ENCODE measurements around the gene PAX5. TPM values are rescaled to one million over a fixed set of nuclear protein-coding genes. Genes with fewer than 3 reads are reported as not detected.

The PAX5 gene
- total RNA-seq, 1 donor from 2014 or later = 0.18 TPM

GRCh38 chr9:36876056-36876455 lies 158.0 kb downstream of the PAX5 start:
- no peak for TF ChIP-seq CTCF (IDR thresholded peaks at IDR 0.05)
- no peak overlapping the region for H3K27ac ChIP-seq
- no peaks in the 10 kb centered on the region for H3K9me3 ChIP-seq
- no peaks in the 10 kb centered on the region for H3K27me3 ChIP-seq (ENCODE audit: low read depth)
- no peak overlapping the region for H3K4me3 ChIP-seq
- H3K36me3 ChIP-seq = no peaks in the 10 kb centered on the region
- DNase-seq = no peak
- intact Hi-C loops (cut with DNase I) = no loop called here
- H3K4me1 ChIP-seq = no peaks in the 10 kb centered on the region
- ATAC-seq = no peak

GRCh38 chr9:36874921-36875320 lies 159.1 kb downstream of the PAX5 start:
- ATAC-seq = peak; percentile 37 to 40
- Histone ChIP-seq H3K4me3 (no peak overlapping the region), H3K9me3 (no peaks in the 10 kb centered on the region), H3K27me3 (ENCODE audit: low read depth) (no peaks in the 10 kb centered on the region), H3K27ac (no peak overlapping the region), H3K4me1 (no peaks in the 10 kb centered on the region), H3K36me3 (no peaks in the 10 kb centered on the region)
- no peak for DNase-seq
- no peak for TF ChIP-seq CTCF (IDR thresholded peaks at IDR 0.05)
- intact Hi-C loops (cut with DNase I) = no loop called here

- DNase-seq (no peak), ATAC-seq (no peak)
- H3K36me3 ChIP-seq = no peaks in the 10 kb centered on the region
Measured at GRCh38 chr9:36874261-36874660, 159.8 kb downstream of the PAX5 start.

GRCh38 chr9:36873247-36873875 lies 160.7 kb downstream of the PAX5 start:
- H3K27me3 ChIP-seq (ENCODE audit: low read depth) = peaks cover 4% of the 10 kb centered on the region
- no peak overlapping the region for H3K27ac ChIP-seq
- DNase-seq (peak; percentile 72), ATAC-seq (peak; percentile 76 to 85)
- H3K36me3 ChIP-seq = no peaks in the 10 kb centered on the region
- H3K9me3 ChIP-seq = no peaks in the 10 kb centered on the region
- H3K4me1 ChIP-seq = no peaks in the 10 kb centered on the region
- H3K4me3 ChIP-seq = no peak overlapping the region
- intact Hi-C loops (cut with DNase I) = no loop called here
- peak; percentile 88 for TF ChIP-seq CTCF (IDR thresholded peaks at IDR 0.05)

More at GRCh38 chr9:36874261-36874660, 159.8 kb downstream of the PAX5 start:
- H3K27me3 ChIP-seq (ENCODE audit: low read depth) = no peaks in the 10 kb centered on the region
- no peaks in the 10 kb centered on the region for H3K9me3 ChIP-seq
- no peak overlapping the region for H3K4me3 ChIP-seq
- no peak overlapping the region for H3K27ac ChIP-seq
- no peaks in the 10 kb centered on the region for H3K4me1 ChIP-seq
- intact Hi-C loops (cut with DNase I) = no loop called here
- no peak for TF ChIP-seq CTCF (IDR thresholded peaks at IDR 0.05)

GRCh38 chr9:36872641-36873040 lies 161.4 kb downstream of the PAX5 start:
- H3K9me3 ChIP-seq = no peaks in the 10 kb centered on the region
- H3K4me3 ChIP-seq = no peak overlapping the region
- no peaks in the 10 kb centered on the region for H3K4me1 ChIP-seq
- no peak overlapping the region for H3K27ac ChIP-seq
- no peaks in the 10 kb centered on the region for H3K36me3 ChIP-seq
- no peak for ATAC-seq
- no peak for DNase-seq
- H3K27me3 ChIP-seq (ENCODE audit: low read depth) = peaks cover 4% of the 10 kb centered on the region
- no peak for TF ChIP-seq CTCF (IDR thresholded peaks at IDR 0.05)
- intact Hi-C loops (cut with DNase I) = no loop called here

All from lower lobe of right lung (tissue), 2 donors.